PFSK-1 (cell line): ENCODE data around the gene TRAF6. TPM values are rescaled to one million over a fixed set of nuclear protein-coding genes. Genes with fewer than 3 reads are reported as not detected.
A peak's percentile ranks its signal among the peaks of the same experiment; 100 is the strongest.

Experiments
- FOXP2 ChIP-seq: optimal IDR thresholded peaks from 2 replicates; pipeline ENCODE3; 2011; ENCODE audit warnings: borderline replicate concordance, control low read depth, inconsistent platforms; ENCODE audit not compliant: insufficient read depth; ENCODE audit errors: extremely low read length, extremely low read depth
- POLR2AphosphoS5 ChIP-seq: IDR thresholded peaks from 2 replicates; pipeline ENCODE4 v1.6.1; 2012; ENCODE audit warnings: low read depth, mild to moderate bottlenecking, control low read depth, low read length, moderate library complexity
- SIN3A ChIP-seq: IDR thresholded peaks from 2 replicates; pipeline ENCODE4 v1.6.1; 2012; ENCODE audit warnings: mild to moderate bottlenecking, low read length, moderate library complexity, borderline replicate concordance; ENCODE audit not compliant: insufficient read depth
- TAF1 ChIP-seq: IDR thresholded peaks from 2 replicates; pipeline ENCODE4 v1.6.1; 2012; ENCODE audit warnings: low read length, control low read depth, borderline replicate concordance; ENCODE audit not compliant: insufficient read depth
- polyA plus RNA-seq: library from polyadenylated mRNA; unstranded; fragments of >200 nt; gene quantifications from one replicate; pipeline ENCODE4 v1.2.1, GENCODE V29; 2012; ENCODE audit warnings: low read depth, missing spikeins; ENCODE audit not compliant: insufficient read length
- TF ChIP-seq, protein P1 (sequence below), 2 experiments: IDR thresholded peaks; 2 replicates each; pipeline versions ENCODE4 v1.6.1 to v1.8.0; 2011 to 2012; ENCODE audit warnings: low read depth in 2 of 2, low read length in 2 of 2, control low read depth in 1 of 2, inconsistent platforms in 1 of 2, mild to moderate bottlenecking in 1 of 2, moderate library complexity in 1 of 2; ENCODE audit not compliant: insufficient read depth in 1 of 2

Gene TRAF6, protein sequence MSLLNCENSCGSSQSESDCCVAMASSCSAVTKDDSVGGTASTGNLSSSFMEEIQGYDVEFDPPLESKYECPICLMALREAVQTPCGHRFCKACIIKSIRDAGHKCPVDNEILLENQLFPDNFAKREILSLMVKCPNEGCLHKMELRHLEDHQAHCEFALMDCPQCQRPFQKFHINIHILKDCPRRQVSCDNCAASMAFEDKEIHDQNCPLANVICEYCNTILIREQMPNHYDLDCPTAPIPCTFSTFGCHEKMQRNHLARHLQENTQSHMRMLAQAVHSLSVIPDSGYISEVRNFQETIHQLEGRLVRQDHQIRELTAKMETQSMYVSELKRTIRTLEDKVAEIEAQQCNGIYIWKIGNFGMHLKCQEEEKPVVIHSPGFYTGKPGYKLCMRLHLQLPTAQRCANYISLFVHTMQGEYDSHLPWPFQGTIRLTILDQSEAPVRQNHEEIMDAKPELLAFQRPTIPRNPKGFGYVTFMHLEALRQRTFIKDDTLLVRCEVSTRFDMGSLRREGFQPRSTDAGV
- polyA plus RNA-seq: 6.4 TPM

DNA sequence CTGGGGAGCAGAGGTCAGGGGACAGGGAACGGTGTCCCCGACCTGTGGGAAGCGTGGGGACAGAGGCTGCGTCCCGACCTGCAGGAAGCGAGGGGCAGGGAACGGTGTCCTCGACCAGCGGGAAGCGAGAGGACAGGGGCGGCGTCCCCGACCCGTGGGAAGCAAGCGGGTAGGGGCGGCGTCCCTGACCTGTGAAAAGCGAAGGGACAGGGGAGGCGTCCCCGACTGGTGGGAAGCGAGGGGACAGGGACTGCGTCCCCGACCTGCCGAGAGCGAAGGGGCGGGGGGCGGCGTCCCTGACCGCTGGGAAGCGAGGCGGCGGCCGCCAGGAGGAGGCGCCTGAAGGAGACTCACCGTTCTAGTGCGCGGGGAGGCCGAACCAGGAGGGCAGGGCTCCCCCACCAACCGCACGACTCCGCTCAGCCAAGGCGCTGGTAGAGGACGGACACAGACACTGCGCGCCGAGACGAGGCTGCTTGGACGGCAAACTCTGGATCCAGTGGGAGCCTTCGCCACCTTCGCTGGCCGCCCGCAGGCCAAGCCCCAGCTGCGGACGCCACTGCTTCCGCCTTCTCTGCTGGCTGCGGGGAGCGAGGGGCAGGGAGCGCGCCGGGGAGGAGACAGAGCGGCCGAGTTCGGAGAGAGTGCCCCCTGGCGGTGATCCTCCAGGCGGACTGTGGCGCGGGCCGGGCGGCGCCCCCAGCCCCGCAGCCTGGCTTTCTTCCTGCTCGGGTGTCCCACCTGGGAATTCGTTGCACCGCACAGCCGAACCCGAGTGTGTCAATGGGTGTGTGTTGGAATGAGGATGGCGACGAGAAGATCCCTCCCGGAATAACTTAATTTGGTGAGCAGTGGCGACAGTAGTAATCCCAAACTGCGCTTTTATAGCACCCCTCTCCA, at the start of gene TRAF6:
TSS of gene TRAF6 (minus strand) at position 579 of the 900 bp plus-strand sequence. CDS start 8,757 bp downstream, outside the sequence.
- TF ChIP-seq, protein P1, sequence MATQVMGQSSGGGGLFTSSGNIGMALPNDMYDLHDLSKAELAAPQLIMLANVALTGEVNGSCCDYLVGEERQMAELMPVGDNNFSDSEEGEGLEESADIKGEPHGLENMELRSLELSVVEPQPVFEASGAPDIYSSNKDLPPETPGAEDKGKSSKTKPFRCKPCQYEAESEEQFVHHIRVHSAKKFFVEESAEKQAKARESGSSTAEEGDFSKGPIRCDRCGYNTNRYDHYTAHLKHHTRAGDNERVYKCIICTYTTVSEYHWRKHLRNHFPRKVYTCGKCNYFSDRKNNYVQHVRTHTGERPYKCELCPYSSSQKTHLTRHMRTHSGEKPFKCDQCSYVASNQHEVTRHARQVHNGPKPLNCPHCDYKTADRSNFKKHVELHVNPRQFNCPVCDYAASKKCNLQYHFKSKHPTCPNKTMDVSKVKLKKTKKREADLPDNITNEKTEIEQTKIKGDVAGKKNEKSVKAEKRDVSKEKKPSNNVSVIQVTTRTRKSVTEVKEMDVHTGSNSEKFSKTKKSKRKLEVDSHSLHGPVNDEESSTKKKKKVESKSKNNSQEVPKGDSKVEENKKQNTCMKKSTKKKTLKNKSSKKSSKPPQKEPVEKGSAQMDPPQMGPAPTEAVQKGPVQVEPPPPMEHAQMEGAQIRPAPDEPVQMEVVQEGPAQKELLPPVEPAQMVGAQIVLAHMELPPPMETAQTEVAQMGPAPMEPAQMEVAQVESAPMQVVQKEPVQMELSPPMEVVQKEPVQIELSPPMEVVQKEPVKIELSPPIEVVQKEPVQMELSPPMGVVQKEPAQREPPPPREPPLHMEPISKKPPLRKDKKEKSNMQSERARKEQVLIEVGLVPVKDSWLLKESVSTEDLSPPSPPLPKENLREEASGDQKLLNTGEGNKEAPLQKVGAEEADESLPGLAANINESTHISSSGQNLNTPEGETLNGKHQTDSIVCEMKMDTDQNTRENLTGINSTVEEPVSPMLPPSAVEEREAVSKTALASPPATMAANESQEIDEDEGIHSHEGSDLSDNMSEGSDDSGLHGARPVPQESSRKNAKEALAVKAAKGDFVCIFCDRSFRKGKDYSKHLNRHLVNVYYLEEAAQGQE (IDR thresholded peaks at IDR 0.05; ENCODE audit: insufficient read depth in 1 of 2, low read depth in 2 of 2, low read length in 2 of 2): peak; percentile 14 to 66; a peak in 2 of 4 replicates
- peak; percentile 97 for TF ChIP-seq POLR2AphosphoS5
- peak; percentile 86 for TF ChIP-seq SIN3A
- TF ChIP-seq TAF1: peak; percentile 89; the same call in 1 of the 2 replicates
- TF ChIP-seq FOXP2: peak; percentile 91

DNA sequence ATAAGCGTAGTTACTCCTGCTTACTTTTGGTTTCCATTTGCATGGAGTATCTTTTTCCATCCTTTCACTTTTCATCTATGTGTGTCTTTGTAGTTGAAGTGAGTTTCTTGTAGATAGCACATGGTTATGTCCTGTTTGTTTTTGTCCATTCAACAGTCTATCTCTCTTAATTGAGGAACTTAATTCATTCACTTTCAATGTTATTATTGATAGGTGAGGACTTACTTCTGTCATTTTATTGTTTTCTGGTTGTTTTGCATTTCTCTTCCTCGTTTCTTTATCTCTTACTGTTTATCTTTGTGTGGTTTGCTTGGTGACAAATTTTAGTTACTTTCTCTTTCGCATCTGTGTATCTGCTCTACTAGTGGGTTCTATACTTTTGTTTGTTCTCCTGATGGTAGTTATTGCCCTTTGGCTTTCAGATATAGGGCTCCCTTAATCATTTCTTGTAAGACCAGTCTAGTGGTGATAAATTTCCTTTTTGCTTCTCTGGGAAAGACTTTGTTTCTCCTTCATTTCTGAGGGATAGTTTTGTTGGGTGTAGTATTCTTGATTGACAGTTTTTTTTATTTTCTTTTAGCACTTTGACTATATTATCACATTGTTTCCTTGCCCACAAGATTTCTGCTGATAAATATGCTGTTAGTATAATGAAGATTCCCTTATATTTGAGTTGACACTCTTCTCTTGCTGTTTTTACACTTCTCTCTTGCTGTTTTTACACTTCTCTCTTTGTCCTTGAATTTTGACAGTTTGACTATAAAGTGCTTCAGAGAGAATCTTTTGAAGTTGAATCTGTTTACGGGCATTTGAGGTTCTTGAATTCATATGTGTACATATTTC, 48.7 kb upstream of the TRAF6 start:
- TF ChIP-seq TAF1 (no peak), FOXP2 (no peak), SIN3A (no peak), POLR2AphosphoS5 (no peak)
- TF ChIP-seq, protein P1 (IDR thresholded peaks at IDR 0.05; ENCODE audit: insufficient read depth in 1 of 2, low read depth in 2 of 2, low read length in 2 of 2): no peak

GRCh38 chr11:36557991-36558390, 47.9 kb upstream of the TRAF6 start:
- TF ChIP-seq, protein P1 (IDR thresholded peaks at IDR 0.05; ENCODE audit: insufficient read depth in 1 of 2, low read depth in 2 of 2, low read length in 2 of 2): no peak
- TF ChIP-seq TAF1 (no peak), SIN3A (no peak), FOXP2 (no peak), POLR2AphosphoS5 (no peak)

- no peak for TF ChIP-seq FOXP2
- TF ChIP-seq POLR2AphosphoS5: no peak
- TF ChIP-seq SIN3A: no peak
- no peak for TF ChIP-seq TAF1
- TF ChIP-seq, protein P1 (IDR thresholded peaks at IDR 0.05; ENCODE audit: insufficient read depth in 1 of 2, low read depth in 2 of 2, low read length in 2 of 2): no peak
Measured at GRCh38 chr11:36550385-36551115, 40.5 kb upstream of the TRAF6 start.
